K562 (cell line): ENCODE data around the gene MAP2K6. TPM values are rescaled to one million over a fixed set of nuclear protein-coding genes. Genes with fewer than 3 reads are reported as not detected.

Experiments
- ADNP ChIP-seq: fragments of 200-800 bp; sonication (Bioruptor generic); IDR thresholded peaks from 2 replicates; pipeline ENCODE4 v1.6.1; 2016; ENCODE audit warnings: missing genetic modification characterization, missing compliant biosample characterization
- FOXA3 ChIP-seq, 2 experiments: fragments of 450-650 bp in 1 of 2; sonication (generic) in 1 of 2; formaldehyde crosslinking; IDR thresholded peaks in 1 of 2; conservative IDR thresholded peaks in 1 of 2; 2 replicates each; pipeline versions ENCODE4 v1.4.0 to v1.8.0; 2020 to 2022; ENCODE audit warnings: mild to moderate bottlenecking in 2 of 2, missing genetic modification reagents in 1 of 2
- GTF2F1 ChIP-seq: IDR thresholded peaks from 2 replicates; pipeline ENCODE4 v1.6.1; 2011; ENCODE audit warnings: low read depth, low read length, improper control_type of control experiment
- XRCC4 ChIP-seq: IDR thresholded peaks from one replicate; pipeline ENCODE4 v1.6.1; 2011; ENCODE audit not compliant: insufficient read depth, insufficient read length; ENCODE audit errors: extremely low read depth
- YBX1 ChIP-seq: fragments of 450-650 bp; IDR thresholded peaks from 2 replicates; pipeline ENCODE4 v1.7.1; 2016; ENCODE audit warnings: mild to moderate bottlenecking
- ZBTB40 ChIP-seq, 2 experiments: fragments of 450-650 bp in 1 of 2; sonication (generic) in 1 of 2; formaldehyde crosslinking in 1 of 2; IDR thresholded peaks; 2 replicates each; pipeline versions ENCODE4 v1.7.1 to v1.9.0; 2016 to 2022; ENCODE audit warnings: inconsistent platforms in 1 of 2, mild to moderate bottlenecking in 1 of 2, missing genetic modification reagents in 1 of 2
- ZNF407 ChIP-seq: fragments of 450-650 bp; IDR thresholded peaks from 2 replicates; pipeline ENCODE4 v1.6.1; 2016; ENCODE audit warnings: low read depth
- polyA plus RNA-seq, 8 experiments: library from polyadenylated mRNA; depleted of rRNA in 4 of 8; stranded (reverse) in 5 of 8; unstranded in 3 of 8; fragments of >200 nt; fragmentation: Nextera tagmentation in 2 of 8; fragmentation: Illumina TruSeq in 1 of 8; extraction: Ambion mirVana in 2 of 8; extraction: Trizol in 1 of 8; gene quantifications; 2 replicates each; pipeline versions ENCODE4 v1.2.1 to v1.2.3, GENCODE V29; 2011 to 2014; ENCODE audit warnings: inconsistent platforms in 1 of 8, missing spikeins in 1 of 8
- total RNA-seq, 7 experiments: library from RNA; depleted of rRNA in 6 of 7; stranded (reverse); fragments of >200 nt in 6 of 7; fragmentation: Illumina TruSeq in 2 of 7; extraction: Trizol in 2 of 7; gene quantifications; 2 replicates each; pipeline versions ENCODE4 v1.2.1 to v1.2.3, GENCODE V29; 2011 to 2021; ENCODE audit warnings: low replicate concordance in 1 of 7

Gene MAP2K6
- total and polyA plus RNA-seq, 9 of the 15 experiments (the other 6 are each of a cell fraction or from before 2014, with no cell fraction given), result 0.07 to 0.13 TPM; not detected in 7

- TF ChIP-seq ZBTB40 (IDR thresholded peaks at IDR 0.05) (peak; percentile 50; the same call in 1 of the 2 replicates), ZBTB40 (CRISPR knock-in tag; IDR thresholded peaks at IDR 0.05) (no peak), FOXA3 (CRISPR knock-in tag; conservative IDR thresholded peaks at IDR 0.05 in 1 of 2, IDR thresholded peaks at IDR 0.05 in 1 of 2) (no peak), ZNF407 (no peak), ADNP (tag) (no peak), GTF2F1 (no peak), YBX1 (no peak), XRCC4 (no peak)
These were observed at the start of gene MAP2K6 (continued) for GRCh38 chr17:69414408-69415274.
